HG03103 (cell line): ENCODE results near the gene INPP5D.

ENCODE experiments used
- ATAC-seq: cut with Tn5 transposase; IDR thresholded peaks from one replicate; pipeline ENCODE4 v1.9.1; 2021; ENCODE audit warnings: low read depth; ENCODE audit not compliant: unreplicated experiment

Gene INPP5D

GRCh38 chr2:233068762-233069418 lies 8.7 kb downstream of the INPP5D start:
- ATAC-seq = no peak

- no peak for ATAC-seq
These were observed 12.7 kb downstream of the INPP5D start for GRCh38 chr2:233072838-233073237.

- no peak for ATAC-seq
These were observed 14.0 kb downstream of the INPP5D start for GRCh38 chr2:233074106-233074505.

- ATAC-seq = peak; percentile 23
These were observed 15.2 kb downstream of the INPP5D start for GRCh38 chr2:233075141-233075965.

- peak; percentile 49 for ATAC-seq
These were observed 15.8 kb downstream of the INPP5D start for GRCh38 chr2:233075966-233076339.

- no peak for ATAC-seq
These were observed 16.6 kb downstream of the INPP5D start for GRCh38 chr2:233076749-233077148.

GRCh38 chr2:233079473-233079877 lies 19.3 kb downstream of the INPP5D start:
- peak; percentile 30 for ATAC-seq

GRCh38 chr2:233079953-233080835 lies 20.1 kb downstream of the INPP5D start:
- ATAC-seq = no peak

GRCh38 chr2:233080836-233081229 lies 20.7 kb downstream of the INPP5D start:
- ATAC-seq = no peak

- no peak for ATAC-seq
These were observed 21.1 kb downstream of the INPP5D start for GRCh38 chr2:233081232-233081730.

- ATAC-seq = peak; percentile 2
These were observed 21.6 kb downstream of the INPP5D start for GRCh38 chr2:233081731-233082221.

- peak; percentile 34 for ATAC-seq
These were observed 22.2 kb downstream of the INPP5D start for GRCh38 chr2:233082222-233082930.

GRCh38 chr2:233082931-233083755 lies 23.0 kb downstream of the INPP5D start:
- no peak for ATAC-seq

- ATAC-seq = no peak
These were observed 23.6 kb downstream of the INPP5D start for GRCh38 chr2:233083782-233084181.

- no peak for ATAC-seq
These were observed 24.3 kb downstream of the INPP5D start for GRCh38 chr2:233084488-233084887.

GRCh38 chr2:233085037-233085838 lies 25.1 kb downstream of the INPP5D start:
- no peak for ATAC-seq

- no peak for ATAC-seq
These were observed 25.7 kb downstream of the INPP5D start for GRCh38 chr2:233085839-233086150.

GRCh38 chr2:233087713-233088112 lies 27.6 kb downstream of the INPP5D start:
- no peak for ATAC-seq

- no peak for ATAC-seq
These were observed 28.8 kb downstream of the INPP5D start for GRCh38 chr2:233088972-233089345.
